ELR (cell line): ENCODE results near the gene ADAMTS16.

Experiments used
- DNase-seq: peaks from one replicate; pipeline ENCODE4 v3.0.0-alpha.2; 2015; ENCODE audit warnings: low read depth

The ADAMTS16 gene

GRCh38 chr5:5316334-5316733 is 176.2 kb downstream of the ADAMTS16 start:
- DNase-seq, result peak; percentile 34

GRCh38 chr5:5317976-5318375 is 177.8 kb downstream of the ADAMTS16 start:
- no peak for DNase-seq

- no peak for DNase-seq
Observed at GRCh38 chr5:5318426-5319190, 178.5 kb downstream of the ADAMTS16 start.

GRCh38 chr5:5320062-5320805 is 180.1 kb downstream of the ADAMTS16 start:
- no peak for DNase-seq

- no peak for DNase-seq
Observed at GRCh38 chr5:5321137-5321536, 181.0 kb downstream of the ADAMTS16 start.

GRCh38 chr5:5323551-5323950 is 183.4 kb downstream of the ADAMTS16 start:
- no peak for DNase-seq

GRCh38 chr5:5326115-5326758 is 186.1 kb downstream of the ADAMTS16 start:
- DNase-seq, result no peak

GRCh38 chr5:5327126-5327525 is 187.0 kb downstream of the ADAMTS16 start:
- DNase-seq, result no peak

GRCh38 chr5:5330728-5331452 is 190.8 kb downstream of the ADAMTS16 start:
- no peak for DNase-seq

- no peak for DNase-seq
Observed at GRCh38 chr5:5331848-5332247, 191.7 kb downstream of the ADAMTS16 start.

- DNase-seq, result no peak
Observed at GRCh38 chr5:5332287-5332686, 192.2 kb downstream of the ADAMTS16 start.

GRCh38 chr5:5335107-5335506 is 195.0 kb downstream of the ADAMTS16 start:
- DNase-seq, result no peak

GRCh38 chr5:5335700-5336264 is 195.7 kb downstream of the ADAMTS16 start:
- DNase-seq, result peak; percentile 82

- no peak for DNase-seq
Observed at GRCh38 chr5:5339257-5339656, 199.1 kb downstream of the ADAMTS16 start.

- DNase-seq, result peak; percentile 97
Observed at GRCh38 chr5:5340206-5340729, 200.1 kb downstream of the ADAMTS16 start.

- DNase-seq, result peak; percentile 69
Observed at GRCh38 chr5:5341531-5342292, 201.6 kb downstream of the ADAMTS16 start.

- DNase-seq, result peak; percentile 78
Observed at GRCh38 chr5:5342784-5343183, 202.7 kb downstream of the ADAMTS16 start.

GRCh38 chr5:5343568-5343967 is 203.4 kb downstream of the ADAMTS16 start:
- DNase-seq, result no peak

- no peak for DNase-seq
Observed at GRCh38 chr5:5344051-5344571, 204.0 kb downstream of the ADAMTS16 start.

- DNase-seq, result no peak
Observed at GRCh38 chr5:5344606-5345005, 204.5 kb downstream of the ADAMTS16 start.

GRCh38 chr5:5347442-5347841 is 207.3 kb downstream of the ADAMTS16 start:
- DNase-seq, result no peak
